IMR-90 (cell line): ENCODE measurements around the gene SLC22A12. TPM values are rescaled to one million over a fixed set of nuclear protein-coding genes. Genes with fewer than 3 reads are reported as not detected.

ENCODE experiments used
- ATAC-seq: fragments of 200-7000 bp; cut with Tn5 transposase; 2 replicates; pipeline ENCODE4 v1.9.1; 2020; ENCODE audit warnings: low read depth, mild to moderate bottlenecking, moderate library complexity
- BruUV-seq: library from RNA; stranded (reverse); fragments of 400-500 nt; replicated peaks from 2 replicates; lab custom pipeline; 2021; lab: Mats Ljungman, UMichigan
- CTCF ChIA-PET: fragments of 300-600 bp; formaldehyde crosslinking; extraction: SDS; loops from one replicate; lab custom pipeline; 2021; ENCODE audit warnings: antibody characterized with exemption; lab: Yijun Ruan, JAX
- POLR2A ChIA-PET: fragments of 300-600 bp; sonication (Branson Sonifier 250); formaldehyde crosslinking; loops from one replicate; lab custom pipeline; 2022; ENCODE audit warnings: antibody characterized with exemption; ENCODE audit not compliant: unreplicated experiment; lab: Charles Lee
- DNase-seq: peaks from one replicate; pipeline ENCODE4 v3.0.0; 2013
- H2AFZ ChIP-seq: replicated peaks from 2 replicates; pipeline ENCODE3; 2013; ENCODE audit warnings: low read length, mild to moderate bottlenecking; ENCODE audit not compliant: poor library complexity
- H2AK5ac ChIP-seq: 2 replicates; pipeline ENCODE4 v1.6.1; 2013; ENCODE audit warnings: low read depth, low read length, inconsistent platforms
- H2AK9ac ChIP-seq: replicated peaks from 2 replicates; pipeline ENCODE3; 2013; ENCODE audit warnings: mild to moderate bottlenecking, low read depth, low read length, moderate library complexity; ENCODE audit not compliant: poor library complexity
- H2BK120ac ChIP-seq: 2 replicates; pipeline ENCODE4 v1.6.1; 2013; ENCODE audit warnings: low read depth, low read length, inconsistent platforms
- H2BK15ac ChIP-seq: 3 replicates; pipeline ENCODE4 v1.6.1; 2013; ENCODE audit warnings: low read depth, low read length, inconsistent platforms
- H2BK20ac ChIP-seq: 2 replicates; pipeline ENCODE4 v1.6.1; 2013; ENCODE audit warnings: low read depth, mild to moderate bottlenecking, inconsistent platforms, low read length, moderate library complexity
- H2BK5ac ChIP-seq: 2 replicates; pipeline ENCODE4 v1.6.1; 2013; ENCODE audit warnings: mild to moderate bottlenecking, low read depth, low read length, inconsistent platforms; ENCODE audit not compliant: poor library complexity, severe bottlenecking
- H3K14ac ChIP-seq: replicated peaks from 2 replicates; pipeline ENCODE4 v1.6.1; 2013; ENCODE audit warnings: low read depth, low read length, inconsistent platforms
- H3K18ac ChIP-seq: 2 replicates; pipeline ENCODE4 v1.6.1; 2013; ENCODE audit warnings: low read depth, low read length, control low read depth
- H3K23ac ChIP-seq: 2 replicates; pipeline ENCODE4 v1.6.1; 2013; ENCODE audit warnings: low read depth, low read length, inconsistent platforms
- H3K27ac ChIP-seq: 2 replicates; pipeline ENCODE4 v1.5.1; 2013; ENCODE audit warnings: mild to moderate bottlenecking, control low read depth, low read length; ENCODE audit not compliant: insufficient read depth
- H3K27me3 ChIP-seq: 2 replicates; pipeline ENCODE4 v1.6.1; 2013; ENCODE audit warnings: low read length; ENCODE audit not compliant: control insufficient read depth, insufficient read depth
- H3K36me3 ChIP-seq: 2 replicates; pipeline ENCODE4 v1.6.1; 2013; ENCODE audit warnings: low read length, mixed read lengths; ENCODE audit not compliant: control insufficient read depth, insufficient read depth
- H3K4ac ChIP-seq: 2 replicates; pipeline ENCODE4 v1.6.1; 2013; ENCODE audit warnings: low read depth, low read length, inconsistent platforms
- H3K4me1 ChIP-seq: 2 replicates; pipeline ENCODE4 v1.6.1; 2013; ENCODE audit warnings: low read length, mixed read lengths; ENCODE audit not compliant: control insufficient read depth, insufficient read depth
- H3K4me2 ChIP-seq: 2 replicates; pipeline ENCODE4 v1.6.1; 2013; ENCODE audit warnings: low read depth, mild to moderate bottlenecking, control low read depth, low read length, moderate library complexity
- H3K4me3 ChIP-seq: 2 replicates; pipeline ENCODE4 v1.5.1; 2013; ENCODE audit warnings: low read depth, mild to moderate bottlenecking, control low read depth, low read length, moderate library complexity; ENCODE audit not compliant: insufficient read depth
- H3K56ac ChIP-seq: 2 replicates; pipeline ENCODE4 v1.6.1; 2013; ENCODE audit warnings: low read length, inconsistent platforms; ENCODE audit not compliant: insufficient read depth; ENCODE audit errors: extremely low read depth
- H3K79me1 ChIP-seq, 2 experiments: 2 replicates each; pipeline ENCODE4 v1.6.1; 2013; ENCODE audit warnings: low read length in 2 of 2, inconsistent platforms in 1 of 2, low read depth in 1 of 2
- H3K9ac ChIP-seq: 2 replicates; pipeline ENCODE4 v1.6.1; 2013; ENCODE audit warnings: low read depth, low read length, control low read depth
- H3K9me1 ChIP-seq: 2 replicates; pipeline ENCODE4 v1.6.1; 2013; ENCODE audit warnings: low read length, inconsistent platforms; ENCODE audit not compliant: insufficient read depth
- H3K9me3 ChIP-seq: 2 replicates; pipeline ENCODE4 v1.6.1; 2013; ENCODE audit warnings: low read length; ENCODE audit not compliant: control insufficient read depth, insufficient read depth
- H4K20me1 ChIP-seq: 2 replicates; pipeline ENCODE4 v1.6.1; 2013; ENCODE audit warnings: low read length, inconsistent platforms; ENCODE audit not compliant: insufficient read depth
- H4K5ac ChIP-seq: 2 replicates; pipeline ENCODE4 v1.6.1; 2013; ENCODE audit warnings: mild to moderate bottlenecking, low read depth, low read length, control low read depth
- H4K8ac ChIP-seq, 2 experiments: 2 replicates each; pipeline ENCODE4 v1.6.1; 2013; ENCODE audit warnings: low read depth in 2 of 2, low read length in 2 of 2, control low read depth in 1 of 2, inconsistent platforms in 1 of 2
- H4K91ac ChIP-seq: 2 replicates; pipeline ENCODE4 v1.6.1; 2013; ENCODE audit warnings: low read depth, low read length, inconsistent platforms; ENCODE audit not compliant: insufficient read depth
- CEBPB ChIP-seq: IDR thresholded peaks from 2 replicates; pipeline ENCODE4 v1.6.1; 2012; ENCODE audit warnings: low read depth, low read length, improper control_type of control experiment
- FOS ChIP-seq: fragments of 150-350 bp; IDR thresholded peaks from 2 replicates; pipeline ENCODE4 v1.6.1; 2016; ENCODE audit warnings: low read depth, low read length
- MAZ ChIP-seq: IDR thresholded peaks from 2 replicates; pipeline ENCODE4 v1.6.1; 2012; ENCODE audit warnings: low read depth, mild to moderate bottlenecking, low read length, improper control_type of control experiment, moderate library complexity, borderline replicate concordance
- RAD21 ChIP-seq: IDR thresholded peaks from 2 replicates; pipeline ENCODE4 v1.6.1; 2012; ENCODE audit warnings: low read length, improper control_type of control experiment
- RCOR1 ChIP-seq: IDR thresholded peaks from 2 replicates; pipeline ENCODE4 v1.6.1; 2012; ENCODE audit warnings: mild to moderate bottlenecking, low read length, improper control_type of control experiment; ENCODE audit not compliant: insufficient replicate concordance
- RFX5 ChIP-seq: IDR thresholded peaks from 2 replicates; pipeline ENCODE4 v1.8.0; 2012; ENCODE audit warnings: low read depth, mild to moderate bottlenecking, low read length, moderate library complexity
- WGBS, 2 experiments: methylation state at CpG; one replicate each; pipeline versions ENCODE4 v1.1.5 to v1.1.7; 2013; ENCODE audit warnings: missing lambda C conversion rate in 2 of 2; ENCODE audit not compliant: insufficient read length in 1 of 2; ENCODE audit errors: extremely low coverage in 2 of 2; 5-methylcytosine and 5-hydroxymethylcytosine counted together
- dilution Hi-C: fragments of 300-500 bp; cut with HindIII; formaldehyde crosslinking; loops from one replicate; pipeline ENCODE4 v1.14.3; 2018; ENCODE audit warnings: low sequenced_read_pairs; ENCODE audit not compliant: unreplicated experiment
- in situ Hi-C: fragments of 300-500 bp; cut with MboI; formaldehyde crosslinking; loops from 3 replicates; pipeline ENCODE4 v1.14.3; 2019; ENCODE audit warnings: low sequenced_read_pairs, inconsistent platforms, mixed read lengths
- intact Hi-C: fragments of 100-400 bp; cut with micrococcal nuclease; formaldehyde crosslinking; loops from 2 replicates; pipeline ENCODE4 v1.10.0; 2022
- polyA plus RNA-seq, 3 experiments: library from polyadenylated mRNA; depleted of rRNA; stranded (reverse); fragments of >200 nt; gene quantifications; 2 replicates each; pipeline ENCODE4 v1.2.3, GENCODE V29; 2012; ENCODE audit warnings: low replicate concordance in 1 of 3
- total RNA-seq: library from RNA; depleted of rRNA; stranded (reverse); fragments of >200 nt; gene quantifications from 2 replicates; pipeline ENCODE4 v1.2.3, GENCODE V29; 2012
- TF ChIP-seq, protein P1 (sequence below): conservative IDR thresholded peaks from 2 replicates; pipeline ENCODE4 v1.5.1; 2012; ENCODE audit warnings: mild to moderate bottlenecking, low read depth, low read length, improper control_type of control experiment

The SLC22A12 gene
- total and polyA plus RNA-seq, 2 of the 4 experiments (the other 2 are of a cell fraction): not detected

- POLR2A ChIA-PET: no interaction called here
These were observed 20.2 kb downstream of the SLC22A12 start for GRCh38 chr11:64611176-64611575.

More at GRCh38 chr11:64611176-64611575, 20.2 kb downstream of the SLC22A12 start:
- Histone ChIP-seq H3K4me1 (no peaks in the 10 kb centered on the region), H2BK15ac (no peak overlapping the region), H3K27ac (no peak overlapping the region), H3K4me2 (no peak overlapping the region), H3K4ac (no peak overlapping the region), H3K9me1 (no peaks in the 10 kb centered on the region), H3K79me1 (no peaks in the 10 kb centered on the region), H2AFZ (no peak overlapping the region), H3K9ac (no peak overlapping the region), H2BK20ac (no peak overlapping the region), H3K36me3 (no peaks in the 10 kb centered on the region), H2AK9ac (no peak overlapping the region), H3K23ac (no peak overlapping the region), H4K5ac (no peak overlapping the region), H3K4me3 (no peak overlapping the region), H3K27me3 (peaks cover 60% of the 10 kb centered on the region), H3K14ac (no peak overlapping the region), H3K18ac (no peak overlapping the region), H3K9me3 (no peaks in the 10 kb centered on the region), H2BK5ac (no peak overlapping the region), H4K8ac (no peak overlapping the region), H2AK5ac (no peak overlapping the region), H2BK120ac (no peak overlapping the region), H3K56ac (no peak overlapping the region), H4K91ac (no peak overlapping the region), H4K20me1 (no peaks in the 10 kb centered on the region)
- no TSS peak for BruUV-seq
- DNase-seq (no peak), ATAC-seq (no peak)
- intact Hi-C loops: no loop called here
- dilution Hi-C loops: no loop called here
- WGBS, 2 experiments: 67% methylated on average over 1 of the region's 2 CpGs; no CpG with 5 or more reads in 1 of the 2 experiments
- CTCF ChIA-PET: no interaction called here
- in situ Hi-C loops: no loop called here
- TF ChIP-seq RFX5 (no peak), MAZ (no peak), RCOR1 (no peak), RAD21 (no peak), FOS (no peak), CEBPB (no peak)
- TF ChIP-seq, protein P1, sequence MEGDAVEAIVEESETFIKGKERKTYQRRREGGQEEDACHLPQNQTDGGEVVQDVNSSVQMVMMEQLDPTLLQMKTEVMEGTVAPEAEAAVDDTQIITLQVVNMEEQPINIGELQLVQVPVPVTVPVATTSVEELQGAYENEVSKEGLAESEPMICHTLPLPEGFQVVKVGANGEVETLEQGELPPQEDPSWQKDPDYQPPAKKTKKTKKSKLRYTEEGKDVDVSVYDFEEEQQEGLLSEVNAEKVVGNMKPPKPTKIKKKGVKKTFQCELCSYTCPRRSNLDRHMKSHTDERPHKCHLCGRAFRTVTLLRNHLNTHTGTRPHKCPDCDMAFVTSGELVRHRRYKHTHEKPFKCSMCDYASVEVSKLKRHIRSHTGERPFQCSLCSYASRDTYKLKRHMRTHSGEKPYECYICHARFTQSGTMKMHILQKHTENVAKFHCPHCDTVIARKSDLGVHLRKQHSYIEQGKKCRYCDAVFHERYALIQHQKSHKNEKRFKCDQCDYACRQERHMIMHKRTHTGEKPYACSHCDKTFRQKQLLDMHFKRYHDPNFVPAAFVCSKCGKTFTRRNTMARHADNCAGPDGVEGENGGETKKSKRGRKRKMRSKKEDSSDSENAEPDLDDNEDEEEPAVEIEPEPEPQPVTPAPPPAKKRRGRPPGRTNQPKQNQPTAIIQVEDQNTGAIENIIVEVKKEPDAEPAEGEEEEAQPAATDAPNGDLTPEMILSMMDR: no peak
